Measurements from ENCODE around the gene ABCC11.

The ABCC11 gene

DNA sequence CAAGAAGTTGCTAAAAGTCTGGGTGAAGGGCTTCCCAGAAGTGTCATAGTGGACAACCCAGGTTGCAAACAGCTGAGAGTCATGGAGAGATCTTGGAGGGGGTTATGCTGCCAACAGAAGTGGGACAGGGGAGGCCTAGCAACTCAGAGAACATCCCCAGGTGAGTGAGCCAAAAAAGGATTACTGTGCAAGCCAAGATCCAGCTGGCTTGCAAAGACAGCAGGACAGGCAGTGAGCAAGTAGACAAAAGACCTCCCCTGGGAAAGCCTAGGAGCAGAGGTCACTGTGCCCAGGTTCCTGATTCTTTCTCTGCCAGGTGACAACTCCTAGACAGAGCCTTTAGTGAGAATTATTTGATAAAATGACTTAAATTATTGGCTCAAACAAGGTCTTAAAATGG lies 12.7 kb downstream of the ABCC11 start:
- H3K9me3 ChIP-seq (ENCODE audit: severe bottlenecking): no peaks in the 10 kb centered on the region
- H3K36me3 ChIP-seq (ENCODE audit: low read depth): no peaks in the 10 kb centered on the region
- no peak overlapping the region for H3K27ac ChIP-seq (ENCODE audit: poor library complexity, severe bottlenecking)
- ATAC-seq (ENCODE audit: low read depth): no peak
- H3K4me1 ChIP-seq (ENCODE audit: insufficient read depth, poor library complexity, severe bottlenecking): no peaks in the 10 kb centered on the region
- no peak overlapping the region for H3K4me3 ChIP-seq (ENCODE audit: severe bottlenecking)
- no peaks in the 10 kb centered on the region for H3K27me3 ChIP-seq (ENCODE audit: insufficient read depth, poor library complexity, severe bottlenecking)
- TF ChIP-seq CTCF (IDR thresholded peaks at IDR 0.05; ENCODE audit: poor library complexity, severe bottlenecking): no peak
- DNase-seq (ENCODE audit: low spot score): no peak

- Histone ChIP-seq H3K36me3 (ENCODE audit: low read depth) (no peaks in the 10 kb centered on the region), H3K27me3 (ENCODE audit: insufficient read depth, poor library complexity, severe bottlenecking) (no peaks in the 10 kb centered on the region), H3K4me1 (ENCODE audit: insufficient read depth, poor library complexity, severe bottlenecking) (no peaks in the 10 kb centered on the region), H3K9me3 (ENCODE audit: severe bottlenecking) (no peaks in the 10 kb centered on the region), H3K27ac (ENCODE audit: poor library complexity, severe bottlenecking) (no peak overlapping the region), H3K4me3 (ENCODE audit: severe bottlenecking) (no peak overlapping the region)
- no peak for TF ChIP-seq CTCF (IDR thresholded peaks at IDR 0.05; ENCODE audit: poor library complexity, severe bottlenecking)
- ATAC-seq (ENCODE audit: low read depth) (0 out of 3 replicates have a peak, but pooled peaks have one; percentile 38), DNase-seq (ENCODE audit: low spot score) (no peak)
These were observed 14.8 kb downstream of the ABCC11 start for GRCh38 chr16:48232493-48233040.

DNA sequence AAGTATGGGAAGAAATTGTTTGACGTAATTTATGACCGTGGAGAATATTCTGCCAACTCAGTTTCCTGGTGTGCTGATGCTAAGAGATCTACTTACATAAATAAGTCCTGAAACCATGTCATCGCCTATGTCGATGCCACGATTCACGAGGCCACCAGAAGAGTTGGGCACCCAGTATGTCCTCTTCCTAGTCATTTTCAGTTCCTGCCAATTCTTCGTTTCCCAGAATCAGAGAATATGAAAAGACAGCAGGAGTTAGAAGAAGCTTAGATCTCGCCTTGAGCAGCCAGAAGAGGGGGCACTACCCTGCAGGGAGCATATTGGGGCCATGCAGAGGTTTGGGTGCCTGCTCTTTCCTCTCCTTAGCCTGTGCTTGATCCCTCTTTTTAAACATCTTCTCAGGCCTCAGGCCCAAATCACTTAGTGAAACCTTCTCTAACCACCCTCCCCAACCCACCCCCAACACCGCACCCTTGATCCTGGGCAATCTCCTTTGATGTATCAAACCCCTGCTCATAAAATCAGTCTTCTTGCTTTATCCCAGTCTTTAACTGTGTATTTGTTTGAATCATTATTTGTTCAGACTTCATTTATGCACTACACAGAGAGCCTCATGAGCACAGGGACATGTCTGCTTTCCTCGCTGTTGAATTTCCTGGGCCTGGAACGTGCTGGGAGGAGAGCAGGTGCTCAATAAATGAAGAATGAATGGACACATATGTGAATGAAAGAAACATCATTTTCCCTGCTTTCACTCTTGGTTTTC lies 15.4 kb downstream of the ABCC11 start:
- H3K9me3 ChIP-seq (ENCODE audit: severe bottlenecking): no peaks in the 10 kb centered on the region
- TF ChIP-seq CTCF (IDR thresholded peaks at IDR 0.05; ENCODE audit: poor library complexity, severe bottlenecking): no peak
- H3K4me3 ChIP-seq (ENCODE audit: severe bottlenecking): no peak overlapping the region
- DNase-seq (ENCODE audit: low spot score) (no peak), ATAC-seq (ENCODE audit: low read depth) (peak; percentile 42; the same call in 1 of the 3 replicates)
- no peaks in the 10 kb centered on the region for H3K27me3 ChIP-seq (ENCODE audit: insufficient read depth, poor library complexity, severe bottlenecking)
- no peaks in the 10 kb centered on the region for H3K36me3 ChIP-seq (ENCODE audit: low read depth)
- H3K4me1 ChIP-seq (ENCODE audit: insufficient read depth, poor library complexity, severe bottlenecking): no peaks in the 10 kb centered on the region
- H3K27ac ChIP-seq (ENCODE audit: poor library complexity, severe bottlenecking): no peak overlapping the region

DNA sequence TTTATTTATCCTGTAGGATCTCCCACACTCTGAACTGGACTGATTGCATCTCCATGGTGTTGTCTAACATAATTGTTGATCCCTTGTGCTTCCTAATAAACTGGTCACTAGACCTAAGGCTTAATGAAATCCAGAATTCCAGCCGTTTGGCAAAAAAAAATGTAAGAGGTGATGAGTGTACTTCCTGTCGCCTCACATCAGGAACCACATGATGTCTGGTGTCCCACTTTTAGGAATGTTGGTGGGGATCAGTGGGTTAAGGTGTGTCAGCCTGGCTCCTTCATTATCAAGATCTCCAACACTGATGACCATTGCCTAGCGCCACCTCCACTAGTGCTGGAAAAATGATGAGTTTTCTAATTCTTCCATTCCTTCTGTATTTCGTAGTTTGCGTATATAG lies 21.9 kb downstream of the ABCC11 start:
- H3K27me3 ChIP-seq (ENCODE audit: insufficient read depth, poor library complexity, severe bottlenecking): no peaks in the 10 kb centered on the region
- DNase-seq (ENCODE audit: low spot score) (no peak), ATAC-seq (ENCODE audit: low read depth) (no peak)
- no peak for TF ChIP-seq CTCF (IDR thresholded peaks at IDR 0.05; ENCODE audit: poor library complexity, severe bottlenecking)
- H3K4me1 ChIP-seq (ENCODE audit: insufficient read depth, poor library complexity, severe bottlenecking): peaks cover 7% of the 10 kb centered on the region
- no peaks in the 10 kb centered on the region for H3K36me3 ChIP-seq (ENCODE audit: low read depth)
- H3K9me3 ChIP-seq (ENCODE audit: severe bottlenecking): no peaks in the 10 kb centered on the region
- H3K4me3 ChIP-seq (ENCODE audit: severe bottlenecking): no peak overlapping the region
- peak overlapping the region; percentile 5 for H3K27ac ChIP-seq (ENCODE audit: poor library complexity, severe bottlenecking)

- no peaks in the 10 kb centered on the region for H3K9me3 ChIP-seq (ENCODE audit: severe bottlenecking)
- H3K4me3 ChIP-seq (ENCODE audit: severe bottlenecking): no peak overlapping the region
- no peak for TF ChIP-seq CTCF (IDR thresholded peaks at IDR 0.05; ENCODE audit: poor library complexity, severe bottlenecking)
- H3K27ac ChIP-seq (ENCODE audit: poor library complexity, severe bottlenecking): no peak overlapping the region
- peaks cover 7% of the 10 kb centered on the region for H3K4me1 ChIP-seq (ENCODE audit: insufficient read depth, poor library complexity, severe bottlenecking)
- H3K36me3 ChIP-seq (ENCODE audit: low read depth): no peaks in the 10 kb centered on the region
- no peaks in the 10 kb centered on the region for H3K27me3 ChIP-seq (ENCODE audit: insufficient read depth, poor library complexity, severe bottlenecking)
- ATAC-seq (ENCODE audit: low read depth) (no peak), DNase-seq (ENCODE audit: low spot score) (no peak)
These were observed 23.8 kb downstream of the ABCC11 start for GRCh38 chr16:48223490-48223889.
